Chondrocyte (in vitro differentiated cells): Measurements from ENCODE around the gene TTLL11. TPM values are rescaled to one million over a fixed set of nuclear protein-coding genes. Genes with fewer than 3 reads are reported as not detected.

Experiments used
- DNase-seq: peaks from one replicate; pipeline ENCODE4 v3.0.0; 2021; ENCODE audit warnings: mixed read lengths, low spot score
- H3K27ac Mint-ChIP-seq: one replicate; pipeline ENCODE4 v1.8.0; 2021; ENCODE audit warnings: mild to moderate bottlenecking, moderate library complexity, mixed read lengths; ENCODE audit not compliant: unreplicated experiment
- H3K27me3 Mint-ChIP-seq: 2 replicates; pipeline ENCODE4 v1.8.0; 2021; ENCODE audit warnings: low read depth, mixed read lengths
- H3K36me3 Mint-ChIP-seq: 2 replicates; pipeline ENCODE4 v1.8.0; 2021; ENCODE audit warnings: low read depth, mixed read lengths
- H3K4me1 Mint-ChIP-seq: 2 replicates; pipeline ENCODE4 v1.8.0; 2021; ENCODE audit warnings: low read depth, mild to moderate bottlenecking, mixed read lengths
- H3K4me3 Mint-ChIP-seq: one replicate; pipeline ENCODE4 v1.8.0; 2021; ENCODE audit warnings: mild to moderate bottlenecking, moderate library complexity, mixed read lengths; ENCODE audit not compliant: unreplicated experiment
- H3K9me3 Mint-ChIP-seq: 2 replicates; pipeline ENCODE4 v1.8.0; 2021; ENCODE audit warnings: low read depth, mixed read lengths
- total RNA-seq: library from RNA; stranded (reverse); gene quantifications from 3 replicates; pipeline ENCODE4 v1.2.1, GENCODE V29; 2021
- TF ChIP-seq, protein P1 (sequence below): fragments of 200-600 bp; sonication (generic); IDR thresholded peaks from 2 replicates; pipeline ENCODE4 v1.5.0; 2021; ENCODE audit warnings: antibody characterized with exemption, mild to moderate bottlenecking, moderate library complexity

Gene TTLL11
- total RNA-seq, 1 donor from 2014 or later, result 9.1 TPM

DNA sequence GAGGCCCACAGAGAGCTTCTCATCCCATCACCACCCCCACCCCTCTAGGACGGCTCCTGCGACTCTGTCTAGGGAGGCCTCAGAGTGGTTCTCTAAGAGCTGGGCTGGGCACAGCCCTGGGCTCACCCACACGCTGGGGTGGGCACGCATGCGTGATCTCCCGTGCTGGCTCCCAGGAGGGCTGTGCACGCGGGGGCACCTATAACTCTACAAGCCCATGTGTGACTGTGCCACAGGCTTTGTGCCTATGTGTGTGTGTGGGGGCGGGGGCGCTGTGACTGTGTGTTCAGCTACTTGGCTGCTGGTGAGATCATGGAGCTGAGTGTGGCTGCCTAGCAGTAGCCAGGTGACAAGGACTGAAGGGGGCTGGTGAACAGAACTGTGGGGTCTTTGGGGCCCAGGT, 34.3 kb upstream of the TTLL11 start:
- Mint-ChIP-seq H3K4me3 (no peak overlapping the region), H3K27ac (no peak overlapping the region), H3K36me3 (no peaks in the 10 kb centered on the region), H3K9me3 (no peaks in the 10 kb centered on the region), H3K27me3 (peaks cover 17% of the 10 kb centered on the region), H3K4me1 (peaks cover 28% of the 10 kb centered on the region)
- no peak for DNase-seq
- TF ChIP-seq, protein P1, sequence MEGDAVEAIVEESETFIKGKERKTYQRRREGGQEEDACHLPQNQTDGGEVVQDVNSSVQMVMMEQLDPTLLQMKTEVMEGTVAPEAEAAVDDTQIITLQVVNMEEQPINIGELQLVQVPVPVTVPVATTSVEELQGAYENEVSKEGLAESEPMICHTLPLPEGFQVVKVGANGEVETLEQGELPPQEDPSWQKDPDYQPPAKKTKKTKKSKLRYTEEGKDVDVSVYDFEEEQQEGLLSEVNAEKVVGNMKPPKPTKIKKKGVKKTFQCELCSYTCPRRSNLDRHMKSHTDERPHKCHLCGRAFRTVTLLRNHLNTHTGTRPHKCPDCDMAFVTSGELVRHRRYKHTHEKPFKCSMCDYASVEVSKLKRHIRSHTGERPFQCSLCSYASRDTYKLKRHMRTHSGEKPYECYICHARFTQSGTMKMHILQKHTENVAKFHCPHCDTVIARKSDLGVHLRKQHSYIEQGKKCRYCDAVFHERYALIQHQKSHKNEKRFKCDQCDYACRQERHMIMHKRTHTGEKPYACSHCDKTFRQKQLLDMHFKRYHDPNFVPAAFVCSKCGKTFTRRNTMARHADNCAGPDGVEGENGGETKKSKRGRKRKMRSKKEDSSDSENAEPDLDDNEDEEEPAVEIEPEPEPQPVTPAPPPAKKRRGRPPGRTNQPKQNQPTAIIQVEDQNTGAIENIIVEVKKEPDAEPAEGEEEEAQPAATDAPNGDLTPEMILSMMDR, result no peak

GRCh38 chr9:122126331-122127261, 33.5 kb upstream of the TTLL11 start:
- Mint-ChIP-seq H3K9me3 (no peaks in the 10 kb centered on the region), H3K27ac (no peak overlapping the region), H3K36me3 (no peaks in the 10 kb centered on the region), H3K4me1 (peaks cover 22% of the 10 kb centered on the region), H3K27me3 (peaks cover 17% of the 10 kb centered on the region), H3K4me3 (peak overlapping the region; percentile 72)
- no peak for DNase-seq
- TF ChIP-seq, protein P1, result peak; percentile 49

GRCh38 chr9:122125509-122126330, 32.6 kb upstream of the TTLL11 start:
- TF ChIP-seq, protein P1, result peak; percentile 31
- DNase-seq, result no peak
- no peaks in the 10 kb centered on the region for H3K9me3 Mint-ChIP-seq
- peaks cover 19% of the 10 kb centered on the region for H3K4me1 Mint-ChIP-seq
- H3K27ac Mint-ChIP-seq, result no peak overlapping the region
- H3K27me3 Mint-ChIP-seq, result peaks cover 14% of the 10 kb centered on the region
- H3K4me3 Mint-ChIP-seq, result peak overlapping the region; percentile 72
- no peaks in the 10 kb centered on the region for H3K36me3 Mint-ChIP-seq

DNA sequence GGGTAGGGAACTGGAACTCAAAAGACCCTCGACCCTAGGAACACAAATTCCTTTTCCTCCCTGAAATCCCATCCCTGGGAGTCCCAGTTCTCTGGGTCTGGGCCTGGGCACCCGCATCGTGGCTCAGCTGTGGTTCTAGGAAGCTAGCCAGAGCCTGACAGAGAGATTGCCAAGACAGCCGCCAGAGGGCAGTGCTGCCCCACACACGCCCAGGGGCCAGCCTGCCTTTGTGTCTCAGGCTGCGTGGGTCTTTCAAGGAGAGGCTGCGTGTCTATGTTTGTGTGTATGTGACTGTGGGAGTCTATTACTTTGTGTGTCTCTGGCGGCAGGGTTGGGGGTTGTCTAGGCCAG, 32.0 kb upstream of the TTLL11 start:
- DNase-seq, result no peak
- Mint-ChIP-seq H3K9me3 (no peaks in the 10 kb centered on the region), H3K27me3 (peaks cover 13% of the 10 kb centered on the region), H3K36me3 (no peaks in the 10 kb centered on the region), H3K4me1 (peaks cover 19% of the 10 kb centered on the region), H3K27ac (no peak overlapping the region), H3K4me3 (no peak overlapping the region)
- TF ChIP-seq, protein P1, result peak; percentile 99

DNA sequence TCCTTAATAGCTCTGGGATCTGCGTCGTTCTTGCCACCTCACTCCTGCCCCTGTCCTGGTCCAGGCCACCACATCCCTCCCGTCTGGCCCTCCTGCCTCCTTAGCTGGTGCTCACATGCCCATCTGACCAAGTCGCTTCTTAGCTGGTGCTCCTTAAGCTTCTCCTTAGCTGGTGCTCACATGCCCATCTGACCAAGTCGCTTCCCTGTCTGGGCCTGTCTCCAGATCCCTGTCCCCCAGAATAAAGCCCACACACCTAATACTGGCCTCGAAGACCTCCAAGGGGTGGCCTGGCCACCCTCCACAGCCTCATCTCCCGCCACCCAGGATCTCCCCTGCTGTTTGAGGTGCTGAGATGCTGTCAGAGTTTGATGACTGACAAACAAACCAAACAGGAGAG, 31.4 kb upstream of the TTLL11 start:
- Mint-ChIP-seq H3K27me3 (peaks cover 13% of the 10 kb centered on the region), H3K4me1 (peaks cover 19% of the 10 kb centered on the region), H3K9me3 (no peaks in the 10 kb centered on the region), H3K36me3 (no peaks in the 10 kb centered on the region), H3K4me3 (no peak overlapping the region), H3K27ac (no peak overlapping the region)
- no peak for DNase-seq
- TF ChIP-seq, protein P1, result no peak
